ENCODE data around the gene FALEC.

DNA sequence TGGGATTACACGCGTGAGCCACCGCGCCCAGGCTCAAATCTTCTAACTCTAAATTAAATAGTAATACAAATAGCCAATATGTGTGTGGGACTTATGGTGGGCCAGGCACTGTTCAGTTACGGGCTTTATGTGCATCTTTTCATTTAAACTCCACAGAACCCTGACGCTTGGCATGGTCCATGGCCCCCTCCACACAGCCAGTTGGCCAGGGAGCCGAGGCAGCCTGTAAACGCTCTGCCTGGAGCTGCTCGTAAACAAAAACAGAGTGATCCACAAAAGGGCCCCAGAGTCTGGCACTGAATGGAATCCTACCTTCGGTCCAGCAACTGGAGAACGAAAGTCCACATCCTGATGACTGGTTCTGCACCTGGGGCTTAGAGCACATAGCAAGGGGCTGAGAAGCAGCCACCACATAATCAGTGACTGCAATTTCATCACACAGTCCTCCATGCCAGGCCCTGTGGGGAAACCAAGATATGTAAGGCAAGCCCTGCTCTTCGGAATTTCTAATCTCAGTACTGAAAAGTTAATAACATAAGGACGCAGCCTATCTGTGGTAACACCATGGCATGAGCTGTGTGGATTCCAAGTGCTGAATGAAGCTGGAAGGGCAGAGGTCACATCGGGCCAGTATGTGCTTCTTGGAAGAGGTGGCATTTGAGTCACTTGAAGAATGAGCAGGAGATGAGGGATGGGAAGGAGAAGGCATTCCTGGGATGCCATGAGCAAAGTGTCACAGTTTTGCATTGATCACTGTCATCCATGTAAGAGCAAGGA lies 20.1 kb downstream of the FALEC start:
- no peak for TF ChIP-seq MYNN (IDR thresholded peaks at IDR 0.05)
- TF ChIP-seq MYNN (CRISPR knock-in tag; IDR thresholded peaks at IDR 0.05) = no peak
- TF ChIP-seq, protein P1, sequence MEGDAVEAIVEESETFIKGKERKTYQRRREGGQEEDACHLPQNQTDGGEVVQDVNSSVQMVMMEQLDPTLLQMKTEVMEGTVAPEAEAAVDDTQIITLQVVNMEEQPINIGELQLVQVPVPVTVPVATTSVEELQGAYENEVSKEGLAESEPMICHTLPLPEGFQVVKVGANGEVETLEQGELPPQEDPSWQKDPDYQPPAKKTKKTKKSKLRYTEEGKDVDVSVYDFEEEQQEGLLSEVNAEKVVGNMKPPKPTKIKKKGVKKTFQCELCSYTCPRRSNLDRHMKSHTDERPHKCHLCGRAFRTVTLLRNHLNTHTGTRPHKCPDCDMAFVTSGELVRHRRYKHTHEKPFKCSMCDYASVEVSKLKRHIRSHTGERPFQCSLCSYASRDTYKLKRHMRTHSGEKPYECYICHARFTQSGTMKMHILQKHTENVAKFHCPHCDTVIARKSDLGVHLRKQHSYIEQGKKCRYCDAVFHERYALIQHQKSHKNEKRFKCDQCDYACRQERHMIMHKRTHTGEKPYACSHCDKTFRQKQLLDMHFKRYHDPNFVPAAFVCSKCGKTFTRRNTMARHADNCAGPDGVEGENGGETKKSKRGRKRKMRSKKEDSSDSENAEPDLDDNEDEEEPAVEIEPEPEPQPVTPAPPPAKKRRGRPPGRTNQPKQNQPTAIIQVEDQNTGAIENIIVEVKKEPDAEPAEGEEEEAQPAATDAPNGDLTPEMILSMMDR (IDR thresholded peaks at IDR 0.05 in 2 of 3, conservative IDR thresholded peaks at IDR 0.05 in 1 of 3; ENCODE audit: insufficient read depth in 2 of 3, low read depth in 1 of 3, low read length in 3 of 3) = no peak
- no peak for TF ChIP-seq SMAD3 (CRISPR knock-in tag; conservative IDR thresholded peaks at IDR 0.05)
- TF ChIP-seq, protein P2, sequence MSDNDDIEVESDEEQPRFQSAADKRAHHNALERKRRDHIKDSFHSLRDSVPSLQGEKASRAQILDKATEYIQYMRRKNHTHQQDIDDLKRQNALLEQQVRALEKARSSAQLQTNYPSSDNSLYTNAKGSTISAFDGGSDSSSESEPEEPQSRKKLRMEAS (CRISPR knock-in tag; IDR thresholded peaks at IDR 0.05) = no peak
- TF ChIP-seq EHMT2 (IDR thresholded peaks at IDR 0.05) = no peak
- no peak for TF ChIP-seq YY1 (IDR thresholded peaks at IDR 0.05; ENCODE audit: borderline replicate concordance in 1 of 3, control insufficient read depth in 1 of 3, extremely low read depth in 1 of 3, insufficient read depth in 3 of 3, insufficient read length in 1 of 3, insufficient replicate concordance in 2 of 3, low read depth in 1 of 3, low read length in 2 of 3)
- no peak for TF ChIP-seq CBX3 (IDR thresholded peaks at IDR 0.05; ENCODE audit: borderline replicate concordance in 1 of 2, low read length in 2 of 2)
- TF ChIP-seq EP300 (IDR thresholded peaks at IDR 0.05; ENCODE audit: low read length) = no peak
- no peak for TF ChIP-seq SMC3 (conservative IDR thresholded peaks at IDR 0.05; ENCODE audit: insufficient read depth, low read depth, low read length)
- TF ChIP-seq POLR2AphosphoS5 (IDR thresholded peaks at IDR 0.05; ENCODE audit: control insufficient read depth, insufficient read depth, low read depth, low read length) = no peak
- TF ChIP-seq, protein P3, sequence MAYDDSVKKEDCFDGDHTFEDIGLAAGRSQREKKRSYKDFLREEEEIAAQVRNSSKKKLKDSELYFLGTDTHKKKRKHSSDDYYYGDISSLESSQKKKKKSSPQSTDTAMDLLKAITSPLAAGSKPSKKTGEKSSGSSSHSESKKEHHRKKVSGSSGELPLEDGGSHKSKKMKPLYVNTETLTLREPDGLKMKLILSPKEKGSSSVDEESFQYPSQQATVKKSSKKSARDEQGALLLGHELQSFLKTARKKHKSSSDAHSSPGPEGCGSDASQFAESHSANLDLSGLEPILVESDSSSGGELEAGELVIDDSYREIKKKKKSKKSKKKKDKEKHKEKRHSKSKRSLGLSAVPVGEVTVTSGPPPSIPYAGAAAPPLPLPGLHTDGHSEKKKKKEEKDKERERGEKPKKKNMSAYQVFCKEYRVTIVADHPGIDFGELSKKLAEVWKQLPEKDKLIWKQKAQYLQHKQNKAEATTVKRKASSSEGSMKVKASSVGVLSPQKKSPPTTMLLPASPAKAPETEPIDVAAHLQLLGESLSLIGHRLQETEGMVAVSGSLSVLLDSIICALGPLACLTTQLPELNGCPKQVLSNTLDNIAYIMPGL (CRISPR knock-in tag; IDR thresholded peaks at IDR 0.05) = no peak
- no peak for TF ChIP-seq POLR2A (conservative IDR thresholded peaks at IDR 0.05)

All from K562 (cell line).